Measurements from ENCODE around the gene DRAP1. TPM values are rescaled to one million over a fixed set of nuclear protein-coding genes. Genes with fewer than 3 reads are reported as not detected.

DRAP1 gene
- 145 and 147 TPM in 2 replicates for total RNA-seq

GRCh38 chr11:65919141-65919572, at the start of gene DRAP1:
Gene DRAP1 (plus strand): TSS chr11:65919426. CDS start chr11:65919502, 76 bp downstream.

GRCh38 chr11:65872586-65873317, 46.5 kb upstream of the DRAP1 start, which contains the start of gene EFEMP2:
Gene EFEMP2 (minus strand): TSS chr11:65872800. CDS start chr11:65872354, 446 bp downstream.

GRCh38 chr11:65879617-65880016, 39.6 kb upstream of the DRAP1 start, which contains the start of gene CTSW:
Gene CTSW (plus strand): TSS chr11:65879837. CDS start chr11:65879855, 18 bp downstream.

GRCh38 chr11:65888163-65888814, 30.9 kb upstream of the DRAP1 start, which contains the start of gene FIBP:
Gene FIBP (minus strand): TSS chr11:65888471. CDS start chr11:65888418, 53 bp downstream.

DNA sequence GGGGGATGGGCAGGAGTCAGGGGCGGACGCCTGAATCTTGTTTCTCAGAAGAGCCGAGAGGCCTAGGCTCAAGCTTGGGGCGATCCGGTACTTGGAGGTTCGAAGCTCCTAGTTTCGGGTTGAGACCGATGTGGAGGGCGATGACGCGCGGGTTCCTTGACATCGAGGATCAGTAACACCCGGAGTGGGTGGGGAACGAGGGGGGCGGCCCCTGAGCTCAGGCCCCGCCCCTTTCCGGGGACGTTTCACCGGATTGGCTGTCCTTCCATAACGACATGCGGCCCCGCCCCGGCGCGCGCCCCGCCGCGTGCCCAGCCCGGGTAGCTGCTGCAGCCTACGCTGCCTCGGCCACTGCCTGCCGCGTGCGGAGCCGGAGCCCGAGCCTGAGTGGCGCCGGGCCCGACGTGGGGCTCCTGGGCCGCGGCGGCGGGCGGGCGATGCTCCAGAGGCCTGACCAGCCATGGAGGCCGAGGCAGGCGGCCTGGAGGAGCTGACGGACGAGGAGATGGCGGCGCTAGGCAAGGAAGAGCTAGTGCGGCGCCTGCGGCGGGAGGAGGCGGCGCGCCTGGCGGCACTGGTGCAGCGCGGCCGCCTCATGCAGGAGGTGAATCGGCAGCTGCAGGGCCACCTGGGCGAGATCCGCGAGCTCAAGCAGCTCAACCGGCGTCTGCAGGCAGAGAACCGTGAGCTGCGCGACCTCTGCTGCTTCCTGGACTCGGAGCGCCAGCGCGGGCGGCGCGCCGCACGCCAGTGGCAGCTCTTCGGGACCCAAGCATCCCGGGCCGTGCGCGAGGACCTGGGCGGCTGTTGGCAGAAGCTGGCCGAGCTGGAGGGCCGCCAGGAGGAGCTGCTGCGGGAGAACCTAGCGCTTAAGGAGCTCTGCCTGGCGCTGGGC, 28.7 kb upstream of the DRAP1 start, which contains the start of gene CCDC85B:
Gene CCDC85B (plus strand): TSS at position 350 of the 895 bp plus-strand sequence. CDS start 111 bp downstream, at position 461.

DNA sequence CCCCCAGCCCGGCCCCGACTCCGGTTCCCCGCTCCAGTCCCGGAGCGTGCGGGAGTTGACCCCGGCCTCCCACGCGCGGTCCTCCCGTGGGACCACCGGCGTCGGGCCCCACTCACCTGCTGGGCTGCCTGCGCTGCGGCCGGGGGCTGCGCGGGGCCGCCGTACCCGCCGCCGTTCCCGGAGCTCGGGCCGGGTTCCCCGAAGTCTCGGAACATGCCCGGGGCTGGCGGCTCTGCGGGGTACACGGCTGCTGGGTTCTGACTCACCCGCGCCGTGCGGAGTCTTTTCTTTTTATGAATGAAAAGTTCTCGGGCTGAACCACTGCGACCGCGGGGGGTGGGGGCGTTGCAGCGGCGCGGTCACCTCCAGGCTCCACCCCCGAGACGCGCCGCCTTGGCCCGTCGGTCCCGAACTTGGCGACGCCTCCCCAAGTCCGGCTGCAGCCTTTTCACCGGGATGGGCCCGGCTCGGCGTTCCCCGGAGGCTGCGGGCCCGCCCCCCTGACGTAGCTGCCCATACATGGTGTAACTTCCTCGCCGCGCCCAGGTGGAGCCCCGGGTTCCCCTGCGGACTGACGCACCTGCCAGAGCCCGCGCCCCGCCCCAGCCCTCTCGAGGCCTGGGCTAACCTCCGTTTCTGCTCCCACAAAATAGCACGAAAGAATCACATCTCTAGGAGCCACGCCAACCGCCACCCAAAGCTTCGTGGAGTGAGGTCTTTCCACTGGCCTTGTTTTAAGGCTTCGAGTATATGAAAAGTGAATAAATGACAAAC, 18.9 kb upstream of the DRAP1 start, which contains the start of gene FOSL1:
Gene FOSL1 (minus strand): TSS at position 264 of the 774 bp plus-strand sequence. CDS start 49 bp downstream, at position 215.

DNA sequence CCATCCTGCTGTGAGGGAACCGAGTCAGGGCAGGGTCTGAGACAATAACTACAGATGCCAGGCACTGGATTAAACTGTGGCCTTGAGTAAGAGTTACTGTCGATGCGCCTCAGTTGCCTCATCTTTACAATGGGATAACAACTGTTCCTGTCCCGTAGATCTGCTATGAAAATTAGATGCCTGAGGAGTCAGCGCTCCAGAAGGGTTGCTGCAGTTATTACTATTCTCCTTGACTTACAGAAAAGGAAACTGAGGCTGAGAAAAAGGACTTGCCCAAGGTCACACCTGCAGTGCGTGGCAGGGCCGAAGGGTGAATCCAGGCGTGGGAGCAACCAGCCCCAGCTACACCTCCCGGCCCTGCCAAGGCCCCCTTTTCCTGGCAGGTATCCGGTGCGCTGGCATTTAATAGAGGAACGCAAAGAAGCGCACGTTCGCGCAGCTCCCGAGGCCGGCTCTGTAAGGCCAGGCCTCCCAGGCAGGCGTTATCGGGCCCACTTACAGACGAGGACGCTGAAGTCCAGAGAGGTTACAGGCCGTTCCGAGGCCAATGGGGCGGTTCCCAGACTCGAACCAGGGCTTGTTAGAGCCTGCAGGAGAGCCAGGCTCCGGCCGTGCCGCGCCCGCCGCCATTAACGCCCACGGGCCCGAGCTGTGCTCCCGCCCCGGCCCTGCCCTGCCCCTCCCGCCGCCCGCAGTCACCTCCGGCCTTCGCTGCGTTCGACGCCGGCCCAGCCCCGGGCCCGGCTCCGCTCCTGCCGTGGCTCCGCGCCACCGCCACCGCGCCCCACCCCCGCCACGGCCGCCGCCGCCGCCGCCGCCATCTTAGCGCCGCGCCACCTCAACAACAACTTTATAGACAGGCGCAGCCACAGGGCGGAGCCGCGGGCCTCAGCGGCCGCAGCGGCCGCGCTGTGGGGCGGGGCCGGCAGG, 750 bp upstream of the DRAP1 start, which contains the start of gene C11orf68:
Gene C11orf68 (minus strand): TSS at position 852 of the 930 bp plus-strand sequence. CDS start 31 bp downstream, at position 821.

GRCh38 chr11:65945430-65945911, 26.2 kb downstream of the DRAP1 start, which contains the start of gene TSGA10IP:
Gene TSGA10IP (plus strand): TSS chr11:65945480. CDS start chr11:65945676, 196 bp downstream.

GRCh38 chr11:65961267-65962140, 42.3 kb downstream of the DRAP1 start, which contains the start of gene SART1:
Gene SART1 (plus strand): TSS chr11:65961734. CDS start chr11:65961781, 47 bp downstream.

Other genes starting within 250 kb of the DRAP1 start
- gene KAT5, start 207.2 kb upstream of the DRAP1 start, total RNA-seq: 28.4 and 32.0 TPM in 2 replicates
- gene RNASEH2C, start 198.6 kb upstream of the DRAP1 start, total RNA-seq: 90.9 and 134 TPM in 2 replicates
- gene AP5B1, start 138.4 kb upstream of the DRAP1 start, total RNA-seq: 11.8 and 12.2 TPM in 2 replicates
- not detected in 2 replicates for gene OVOL1, start 132.4 kb upstream of the DRAP1 start, total RNA-seq
- gene SNX32, start 85.5 kb upstream of the DRAP1 start, total RNA-seq: 3.4 and 3.9 TPM in 2 replicates
- gene CFL1, start 61.2 kb upstream of the DRAP1 start, total RNA-seq: 687 and 730 TPM in 2 replicates
- 16.9 and 27.2 TPM in 2 replicates for gene MUS81, start 59.0 kb upstream of the DRAP1 start, total RNA-seq
- 164 and 229 TPM in 2 replicates for gene EFEMP2, start 46.6 kb upstream of the DRAP1 start, total RNA-seq
- gene CTSW, start 39.6 kb upstream of the DRAP1 start, total RNA-seq: 2.4 TPM in 1 of 2 replicates, not detected in the other
- gene FIBP, start 31.0 kb upstream of the DRAP1 start, total RNA-seq: 104 and 109 TPM in 2 replicates
- 122 and 131 TPM in 2 replicates for gene CCDC85B, start 28.8 kb upstream of the DRAP1 start, total RNA-seq
- gene FOSL1, start 19.0 kb upstream of the DRAP1 start, total RNA-seq: 19.4 and 22.3 TPM in 2 replicates
- 22.6 and 30.1 TPM in 2 replicates for gene C11orf68, start 364 bp upstream of the DRAP1 start, total RNA-seq
- not detected in 2 replicates for gene TSGA10IP, start 26.1 kb downstream of the DRAP1 start, total RNA-seq
- gene SART1, start 42.3 kb downstream of the DRAP1 start, total RNA-seq: 47.9 and 101 TPM in 2 replicates
- 20.5 and 21.6 TPM in 2 replicates for gene EIF1AD, start 82.7 kb downstream of the DRAP1 start, total RNA-seq
- gene BANF1, start 83.1 kb downstream of the DRAP1 start, total RNA-seq: 56.4 and 64.6 TPM in 2 replicates
- 0.20 and 0.87 TPM in 2 replicates for gene CST6, start 92.6 kb downstream of the DRAP1 start, total RNA-seq
- not detected in 2 replicates for gene CATSPER1, start 107.1 kb downstream of the DRAP1 start, total RNA-seq
- not detected in 2 replicates for gene GAL3ST3, start 129.7 kb downstream of the DRAP1 start, total RNA-seq
- 109 and 119 TPM in 2 replicates for gene SF3B2, start 132.9 kb downstream of the DRAP1 start, total RNA-seq
- 45.5 and 51.7 TPM in 2 replicates for gene PACS1, start 150.8 kb downstream of the DRAP1 start, total RNA-seq